KMS-11 (cell line): Measurements from ENCODE around the gene GRAMD2B.

Source experiments
- H2AFZ ChIP-seq: fragments of 200-600 bp; sonication (generic); 2 replicates; pipeline ENCODE4 v1.6.1; 2016; ENCODE audit warnings: antibody characterized with exemption, mixed run types, low read depth
- H3K27ac ChIP-seq: fragments of 200-600 bp; sonication (generic); 2 replicates; pipeline ENCODE4 v1.6.1; 2016; ENCODE audit warnings: mild to moderate bottlenecking, mixed run types
- H3K27me3 ChIP-seq: fragments of 200-600 bp; sonication (generic); 2 replicates; pipeline ENCODE4 v1.6.1; 2017; ENCODE audit warnings: mild to moderate bottlenecking, low read depth, mixed run types, moderate library complexity; ENCODE audit not compliant: insufficient read depth
- H3K36me3 ChIP-seq: fragments of 200-600 bp; sonication (generic); 2 replicates; pipeline ENCODE4 v1.6.1; 2017; ENCODE audit warnings: mild to moderate bottlenecking, mixed run types; ENCODE audit not compliant: insufficient read depth
- H3K4me1 ChIP-seq: fragments of 200-600 bp; sonication (generic); 2 replicates; pipeline ENCODE4 v1.6.1; 2016; ENCODE audit warnings: mild to moderate bottlenecking, low read depth, mixed run types; ENCODE audit not compliant: poor library complexity, severe bottlenecking
- H3K4me2 ChIP-seq: fragments of 200-600 bp; sonication (generic); 2 replicates; pipeline ENCODE4 v1.7.0; 2016; ENCODE audit warnings: mild to moderate bottlenecking, mixed run types
- H3K4me3 ChIP-seq: fragments of 200-600 bp; sonication (generic); IDR thresholded peaks from 2 replicates; pipeline ENCODE4 v1.6.1; 2017; ENCODE audit warnings: low read depth, low read length, mixed read lengths; ENCODE audit not compliant: insufficient read depth
- H3K79me2 ChIP-seq: fragments of 200-600 bp; sonication (generic); 2 replicates; pipeline ENCODE4 v1.6.1; 2016; ENCODE audit warnings: low read depth, mixed run types; ENCODE audit not compliant: insufficient read depth
- H3K9ac ChIP-seq: fragments of 200-600 bp; sonication (generic); 2 replicates; pipeline ENCODE4 v1.6.1; 2016; ENCODE audit warnings: mild to moderate bottlenecking, mixed run types
- H4K20me1 ChIP-seq: fragments of 200-600 bp; sonication (generic); 2 replicates; pipeline ENCODE4 v1.6.1; 2016; ENCODE audit warnings: mild to moderate bottlenecking, mixed run types; ENCODE audit not compliant: insufficient read depth
- CTCF ChIP-seq: fragments of 200-600 bp; sonication (generic); conservative IDR thresholded peaks from 2 replicates; pipeline ENCODE4 v1.6.1; 2017; ENCODE audit warnings: low read depth, mild to moderate bottlenecking, antibody characterized with exemption, low read length, moderate library complexity, mixed read lengths

The GRAMD2B gene

GRCh38 chr5:126450907-126451306 is 27.7 kb downstream of the GRAMD2B start:
- Histone ChIP-seq H3K36me3 (no peaks in the 10 kb centered on the region), H3K27ac (no peak overlapping the region), H3K27me3 (no peaks in the 10 kb centered on the region), H3K4me2 (no peak overlapping the region), H4K20me1 (no peaks in the 10 kb centered on the region), H3K9ac (no peak overlapping the region), H3K79me2 (no peaks in the 10 kb centered on the region), H2AFZ (no peak overlapping the region), H3K4me3 (no peak overlapping the region), H3K4me1 (no peaks in the 10 kb centered on the region)
- no peak for TF ChIP-seq CTCF

- no peak overlapping the region for H3K4me2 ChIP-seq
- no peak overlapping the region for H3K4me3 ChIP-seq
- H3K27ac ChIP-seq = no peak overlapping the region
- no peak overlapping the region for H3K9ac ChIP-seq
- H3K27me3 ChIP-seq = no peaks in the 10 kb centered on the region
- no peaks in the 10 kb centered on the region for H4K20me1 ChIP-seq
- TF ChIP-seq CTCF = no peak
- no peak overlapping the region for H2AFZ ChIP-seq
- no peaks in the 10 kb centered on the region for H3K36me3 ChIP-seq
- H3K4me1 ChIP-seq = no peaks in the 10 kb centered on the region
- H3K79me2 ChIP-seq = no peaks in the 10 kb centered on the region
Observed at GRCh38 chr5:126452477-126452876, 29.3 kb downstream of the GRAMD2B start.

- no peaks in the 10 kb centered on the region for H3K79me2 ChIP-seq
- no peaks in the 10 kb centered on the region for H4K20me1 ChIP-seq
- no peaks in the 10 kb centered on the region for H3K36me3 ChIP-seq
- no peak overlapping the region for H3K9ac ChIP-seq
- H3K4me3 ChIP-seq = no peak overlapping the region
- no peak overlapping the region for H3K27ac ChIP-seq
- TF ChIP-seq CTCF = no peak
- H3K4me1 ChIP-seq = no peaks in the 10 kb centered on the region
- H3K4me2 ChIP-seq = no peak overlapping the region
- H2AFZ ChIP-seq = no peak overlapping the region
- no peaks in the 10 kb centered on the region for H3K27me3 ChIP-seq
Observed at GRCh38 chr5:126454081-126454480, 30.9 kb downstream of the GRAMD2B start.

GRCh38 chr5:126454535-126454934 is 31.3 kb downstream of the GRAMD2B start:
- Histone ChIP-seq H3K4me1 (no peaks in the 10 kb centered on the region), H3K79me2 (no peaks in the 10 kb centered on the region), H3K36me3 (no peaks in the 10 kb centered on the region)

More at GRCh38 chr5:126454535-126454934, 31.3 kb downstream of the GRAMD2B start:
- no peak overlapping the region for H2AFZ ChIP-seq
- H4K20me1 ChIP-seq = no peaks in the 10 kb centered on the region
- H3K27me3 ChIP-seq = no peaks in the 10 kb centered on the region
- no peak overlapping the region for H3K27ac ChIP-seq
- TF ChIP-seq CTCF = no peak
- H3K9ac ChIP-seq = no peak overlapping the region
- no peak overlapping the region for H3K4me3 ChIP-seq
- H3K4me2 ChIP-seq = no peak overlapping the region
